Type B pancreatic cell (in vitro differentiated cells): ENCODE data around the gene SCAI. TPM values are rescaled to one million over a fixed set of nuclear protein-coding genes. Genes with fewer than 3 reads are reported as not detected.

Experiments
- DNase-seq: peaks from one replicate; pipeline ENCODE4 v3.0.0; 2021; ENCODE audit warnings: mixed read lengths; ENCODE audit not compliant: unreplicated experiment; ENCODE audit errors: extremely low spot score
- H3K27ac Mint-ChIP-seq: 2 replicates; pipeline ENCODE4 v1.8.0; 2021; ENCODE audit warnings: mild to moderate bottlenecking, mixed read lengths
- H3K27me3 Mint-ChIP-seq: 2 replicates; pipeline ENCODE4 v1.8.0; 2021; ENCODE audit warnings: mixed read lengths
- H3K36me3 Mint-ChIP-seq: 2 replicates; pipeline ENCODE4 v1.8.0; 2021; ENCODE audit warnings: mixed read lengths
- H3K4me1 Mint-ChIP-seq: one replicate; pipeline ENCODE4 v1.8.0; 2021; ENCODE audit warnings: mixed read lengths; ENCODE audit not compliant: unreplicated experiment
- H3K4me3 Mint-ChIP-seq: 2 replicates; pipeline ENCODE4 v1.8.0; 2021; ENCODE audit warnings: mild to moderate bottlenecking, mixed read lengths
- H3K9me3 Mint-ChIP-seq: 2 replicates; pipeline ENCODE4 v1.8.0; 2021; ENCODE audit warnings: mixed read lengths
- long read RNA-seq: library from polyadenylated mRNA; unstranded; transcript quantifications from one replicate; pipeline ENCODE4 v2.0.0, GENCODE V29; 2020
- total RNA-seq: library from RNA; stranded (reverse); gene quantifications from 2 replicates; pipeline ENCODE4 v1.2.1, GENCODE V29; 2021; ENCODE audit warnings: low replicate concordance
- TF ChIP-seq, protein P1 (sequence below): fragments of 200-600 bp; sonication (generic); conservative IDR thresholded peaks from 2 replicates; pipeline ENCODE4 v1.5.0; 2021; ENCODE audit warnings: antibody characterized with exemption, mild to moderate bottlenecking

The SCAI gene
- 10.5 and 12.8 TPM in 2 replicates for total RNA-seq
- long read RNA-seq, full-length matches to known transcripts: 4 of 8 reads
- long read RNA-seq, partial matches to known transcripts: 1 of 8 reads
- long read RNA-seq, other reads (novel, unspliced or antisense): 3 of 8 reads

DNA sequence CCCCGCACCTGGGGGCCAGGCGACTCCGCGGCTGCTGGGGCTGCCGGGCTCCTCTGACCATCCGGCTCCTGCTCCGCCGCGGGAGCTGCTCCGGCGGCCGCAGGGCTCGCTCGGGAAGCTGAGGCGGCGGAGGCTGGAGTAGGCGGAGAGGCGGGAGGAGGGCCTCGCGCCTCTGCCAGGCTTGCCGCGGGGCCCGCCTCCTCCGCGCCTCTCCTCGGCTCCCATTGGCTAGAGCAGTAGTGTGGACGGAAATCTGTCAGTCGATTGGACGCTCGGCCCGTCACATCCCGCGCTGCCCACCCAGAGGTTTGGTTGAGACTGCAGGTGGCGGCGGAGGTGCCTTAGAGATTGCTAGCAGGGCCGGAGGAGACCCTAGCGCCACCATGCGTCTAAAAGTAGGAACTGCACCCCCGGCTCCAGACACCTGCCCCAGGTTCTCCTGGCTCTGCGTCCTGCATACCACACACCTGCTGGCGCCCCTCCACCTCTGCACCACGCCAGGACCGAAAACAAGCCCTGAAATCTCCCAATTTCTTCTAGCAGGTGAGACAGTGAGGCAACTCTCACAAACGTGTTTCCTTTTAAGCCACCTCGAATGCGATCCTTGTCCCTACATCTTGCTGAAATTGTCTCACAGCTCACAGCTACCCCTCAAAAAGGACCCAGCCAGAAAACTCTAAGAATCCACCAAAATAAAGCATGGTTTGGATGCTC lies at the start of gene SCAI:
TSS of gene SCAI (minus strand) at position 152 of the 714 bp plus-strand sequence. CDS start at position 61, 91 bp downstream.
- Mint-ChIP-seq H3K27me3 (no peaks in the 10 kb centered on the region), H3K9me3 (no peaks in the 10 kb centered on the region), H3K4me3 (peak within 1 kb of the TSS; percentile 97), H3K27ac (peak within 1 kb of the TSS; percentile 82), H3K36me3 (peaks cover 12% of the 10 kb centered on the region), H3K4me1 (peaks cover 11% of the 10 kb centered on the region)
- peak; percentile 99 for DNase-seq
- TF ChIP-seq, protein P1, sequence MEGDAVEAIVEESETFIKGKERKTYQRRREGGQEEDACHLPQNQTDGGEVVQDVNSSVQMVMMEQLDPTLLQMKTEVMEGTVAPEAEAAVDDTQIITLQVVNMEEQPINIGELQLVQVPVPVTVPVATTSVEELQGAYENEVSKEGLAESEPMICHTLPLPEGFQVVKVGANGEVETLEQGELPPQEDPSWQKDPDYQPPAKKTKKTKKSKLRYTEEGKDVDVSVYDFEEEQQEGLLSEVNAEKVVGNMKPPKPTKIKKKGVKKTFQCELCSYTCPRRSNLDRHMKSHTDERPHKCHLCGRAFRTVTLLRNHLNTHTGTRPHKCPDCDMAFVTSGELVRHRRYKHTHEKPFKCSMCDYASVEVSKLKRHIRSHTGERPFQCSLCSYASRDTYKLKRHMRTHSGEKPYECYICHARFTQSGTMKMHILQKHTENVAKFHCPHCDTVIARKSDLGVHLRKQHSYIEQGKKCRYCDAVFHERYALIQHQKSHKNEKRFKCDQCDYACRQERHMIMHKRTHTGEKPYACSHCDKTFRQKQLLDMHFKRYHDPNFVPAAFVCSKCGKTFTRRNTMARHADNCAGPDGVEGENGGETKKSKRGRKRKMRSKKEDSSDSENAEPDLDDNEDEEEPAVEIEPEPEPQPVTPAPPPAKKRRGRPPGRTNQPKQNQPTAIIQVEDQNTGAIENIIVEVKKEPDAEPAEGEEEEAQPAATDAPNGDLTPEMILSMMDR: peak; percentile 99

DNA sequence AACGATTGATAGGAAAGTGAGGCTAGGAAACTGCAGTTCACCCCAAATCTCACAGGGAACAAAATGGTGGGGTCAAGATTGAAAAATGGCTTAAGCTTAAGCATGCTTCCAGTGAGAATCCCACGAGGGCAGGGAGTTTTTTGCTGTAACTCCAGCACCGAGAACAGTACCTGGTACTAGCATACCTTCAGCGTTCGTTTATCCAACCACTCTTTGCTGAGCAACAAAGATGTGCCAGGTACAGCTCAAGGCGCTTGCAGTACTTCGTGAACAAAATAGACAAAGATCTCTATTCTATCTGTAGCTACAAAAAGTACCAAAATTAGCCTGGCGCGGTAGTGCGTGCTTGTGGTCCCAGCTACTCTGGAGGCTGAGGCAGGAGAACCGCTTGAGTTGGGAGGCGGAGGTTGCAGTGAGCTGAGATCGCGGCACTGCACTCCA lies 47.1 kb upstream of the SCAI start:
- H3K4me3 Mint-ChIP-seq: peak overlapping the region; percentile 95
- TF ChIP-seq, protein P1: no peak
- H3K9me3 Mint-ChIP-seq: no peaks in the 10 kb centered on the region
- peaks cover 11% of the 10 kb centered on the region for H3K4me1 Mint-ChIP-seq
- H3K27me3 Mint-ChIP-seq: no peaks in the 10 kb centered on the region
- H3K36me3 Mint-ChIP-seq: peaks cover 4% of the 10 kb centered on the region
- peak overlapping the region; percentile 93 for H3K27ac Mint-ChIP-seq
- no peak for DNase-seq

DNA sequence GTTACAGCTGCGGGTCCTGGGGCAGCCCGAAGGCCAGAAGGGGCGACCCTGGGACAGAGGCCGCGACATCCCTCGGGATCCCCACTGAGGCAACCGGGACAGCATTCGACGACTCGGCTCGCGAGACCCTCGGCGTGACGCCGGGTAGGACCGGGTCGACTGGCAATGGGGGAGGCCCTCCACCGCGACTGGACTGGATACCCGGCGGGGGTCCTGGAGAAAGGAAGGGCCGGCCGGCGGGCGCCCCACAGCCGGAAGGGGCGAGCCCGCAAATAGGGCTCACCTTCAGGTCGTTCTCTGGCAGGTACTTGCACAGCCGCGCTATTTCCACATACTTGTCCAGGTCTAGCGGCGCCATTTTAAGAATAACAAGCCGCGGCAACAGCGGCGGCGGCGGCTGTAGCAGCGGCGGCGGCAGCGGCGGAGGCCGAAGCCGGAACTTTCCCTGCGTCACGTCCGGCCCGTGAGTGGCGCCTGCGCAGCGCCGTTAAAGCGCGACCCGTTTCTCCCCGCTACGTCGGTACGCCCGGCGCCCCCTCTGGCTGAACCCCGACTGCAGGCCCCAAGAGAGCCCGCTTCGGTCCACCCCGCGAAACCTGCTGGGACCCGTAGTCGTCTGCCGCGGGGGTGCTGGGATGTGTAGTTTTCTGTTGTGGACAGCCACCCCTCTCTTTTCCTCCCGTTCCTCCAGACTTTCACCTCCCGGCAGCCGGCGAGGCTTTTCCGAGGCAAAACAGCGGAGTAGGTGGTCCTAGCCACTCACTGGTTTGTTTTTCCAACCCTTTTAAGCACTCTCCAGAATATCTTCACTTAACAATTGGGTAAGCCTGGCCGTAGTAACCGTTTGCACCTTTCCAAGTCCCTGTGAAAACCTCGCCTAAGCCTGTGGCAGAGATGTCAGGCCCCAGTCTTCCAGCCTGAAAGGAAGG lies 46.3 kb upstream of the SCAI start, which contains the start of gene PPP6C:
TSS of gene PPP6C (minus strand) at position 443 of the 929 bp plus-strand sequence. CDS start at position 358, 85 bp downstream.
- peaks cover 4% of the 10 kb centered on the region for H3K36me3 Mint-ChIP-seq
- peak within 1 kb of the TSS; percentile 95 for H3K4me3 Mint-ChIP-seq
- H3K4me1 Mint-ChIP-seq: peaks cover 11% of the 10 kb centered on the region
- DNase-seq: peak; percentile 98
- no peaks in the 10 kb centered on the region for H3K27me3 Mint-ChIP-seq
- H3K27ac Mint-ChIP-seq: peak within 1 kb of the TSS; percentile 93
- TF ChIP-seq, protein P1: peak; percentile 64
- H3K9me3 Mint-ChIP-seq: no peaks in the 10 kb centered on the region

DNA sequence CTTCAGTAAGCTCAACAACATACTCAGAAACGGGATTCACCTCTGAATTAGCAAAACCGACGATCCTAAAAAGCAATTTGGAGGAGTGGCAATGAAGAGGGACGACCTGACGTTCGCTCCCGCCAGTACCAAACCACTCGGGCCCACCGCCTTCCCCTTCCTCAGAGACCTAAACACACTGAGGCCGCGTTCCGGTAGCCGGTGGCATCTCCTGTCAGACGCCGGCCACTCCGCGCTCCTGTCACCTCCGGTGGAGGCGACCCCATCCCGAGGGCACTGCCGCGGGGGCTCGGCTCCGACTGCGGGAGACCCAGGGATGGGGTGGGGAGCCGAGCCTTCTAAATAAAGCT lies 45.7 kb upstream of the SCAI start:
- H3K4me3 Mint-ChIP-seq: peak overlapping the region; percentile 95
- TF ChIP-seq, protein P1: no peak

GRCh38 chr9:125183561-125183960 lies 40.2 kb upstream of the SCAI start:
- no peak overlapping the region for H3K27ac Mint-ChIP-seq

More for the DNA sequence above, 45.7 kb upstream of the SCAI start:
- no peaks in the 10 kb centered on the region for H3K27me3 Mint-ChIP-seq
- peaks cover 4% of the 10 kb centered on the region for H3K36me3 Mint-ChIP-seq
- H3K9me3 Mint-ChIP-seq: no peaks in the 10 kb centered on the region
- H3K4me1 Mint-ChIP-seq: peaks cover 11% of the 10 kb centered on the region
- DNase-seq: no peak
- H3K27ac Mint-ChIP-seq: peak overlapping the region; percentile 93

More at GRCh38 chr9:125183561-125183960, 40.2 kb upstream of the SCAI start:
- TF ChIP-seq, protein P1: no peak
- peaks cover 20% of the 10 kb centered on the region for H3K4me1 Mint-ChIP-seq
- no peak overlapping the region for H3K4me3 Mint-ChIP-seq
- no peak for DNase-seq
- peaks cover 18% of the 10 kb centered on the region for H3K36me3 Mint-ChIP-seq
- H3K27me3 Mint-ChIP-seq: no peaks in the 10 kb centered on the region
- H3K9me3 Mint-ChIP-seq: no peaks in the 10 kb centered on the region
